GM21825 (cell line): ENCODE measurements around the gene COL15A1.
"Not testable (repeated sequence)": the region's sequence is repeated elsewhere in the genome, so short reads cannot be mapped to it uniquely, and the experiment has no call there.

Experiments used
- ATAC-seq: cut with Tn5 transposase; IDR thresholded peaks from one replicate; pipeline ENCODE4 v1.9.1; 2021; ENCODE audit warnings: mild to moderate bottlenecking, moderate library complexity; ENCODE audit not compliant: unreplicated experiment

The COL15A1 gene

GRCh38 chr9:99074902-99075245 lies 131.2 kb downstream of the COL15A1 start:
- ATAC-seq = no peak

GRCh38 chr9:99075246-99075912 lies 131.7 kb downstream of the COL15A1 start:
- no peak for ATAC-seq

GRCh38 chr9:99076030-99076429 lies 132.3 kb downstream of the COL15A1 start:
- no peak for ATAC-seq

DNA sequence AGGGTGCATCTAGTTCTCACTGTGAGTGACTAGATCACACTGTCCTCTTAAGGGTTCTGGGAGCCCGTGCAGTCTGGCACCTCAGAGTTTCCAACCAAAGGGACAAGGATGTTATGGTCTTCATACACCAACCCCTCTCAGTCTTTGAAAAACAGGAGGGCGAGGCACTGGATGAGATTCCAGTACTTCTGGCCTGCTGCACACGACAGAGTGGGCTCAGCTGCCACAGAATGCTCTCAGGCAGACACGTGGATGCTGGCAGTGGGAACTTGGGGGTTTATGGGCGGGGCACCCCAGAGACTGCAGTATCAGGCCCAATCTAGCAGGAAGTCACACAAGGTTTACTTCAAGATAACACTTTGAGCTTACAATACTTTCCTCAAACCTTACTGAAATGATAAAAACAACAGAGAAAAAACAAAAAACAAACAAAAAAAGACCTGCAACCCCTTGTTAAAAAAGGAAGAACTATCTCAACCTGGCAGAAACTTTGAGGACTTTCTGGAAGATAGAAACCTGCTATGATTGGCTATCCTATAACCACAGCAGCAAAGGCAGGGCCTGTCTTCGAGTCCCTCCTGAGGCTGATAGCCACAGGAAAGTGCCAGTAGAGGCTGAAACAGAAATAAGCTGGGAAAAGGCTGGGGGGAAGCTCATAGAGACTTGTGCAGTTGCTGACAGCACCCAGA lies 132.9 kb downstream of the COL15A1 start:
- no peak for ATAC-seq

DNA sequence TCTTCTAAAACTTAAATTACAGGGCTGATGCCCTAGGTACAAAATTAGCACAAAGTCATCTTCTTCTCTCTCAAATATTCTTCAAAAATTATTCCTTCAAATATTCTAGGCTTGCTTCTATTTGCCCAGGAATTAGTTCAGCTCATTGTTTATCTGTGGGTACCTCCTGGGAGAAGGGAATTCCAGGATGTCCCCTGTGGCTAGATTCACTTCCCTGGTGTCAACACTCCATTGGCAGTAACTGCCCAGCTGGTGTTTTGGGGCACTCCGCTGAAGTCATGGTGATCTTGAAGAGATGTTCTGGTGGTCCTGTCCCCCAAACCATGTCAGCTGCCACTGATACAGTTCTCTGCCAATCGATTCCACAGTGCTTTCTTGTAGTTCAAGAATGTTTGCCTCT lies 135.0 kb downstream of the COL15A1 start:
- no peak for ATAC-seq

DNA sequence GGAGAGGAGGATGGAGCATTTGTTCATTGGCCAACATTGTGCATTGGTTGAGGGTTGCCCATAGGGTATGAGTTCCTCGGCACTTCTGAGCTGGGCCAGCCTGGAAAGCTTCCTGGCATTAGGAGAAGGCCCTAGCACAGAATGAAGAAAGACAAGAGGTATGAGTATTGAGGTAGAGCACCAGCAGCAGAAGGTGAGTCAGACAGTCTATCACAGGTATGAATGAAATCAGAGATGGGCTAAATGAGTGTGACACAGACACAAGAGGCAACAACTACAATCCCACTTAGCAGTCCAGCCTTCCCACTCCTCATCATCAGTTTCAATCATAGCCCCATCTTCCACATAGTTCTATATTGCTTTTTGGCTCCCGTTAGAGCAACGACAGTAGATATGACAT lies 135.8 kb downstream of the COL15A1 start:
- no peak for ATAC-seq

GRCh38 chr9:99083051-99083450 lies 139.3 kb downstream of the COL15A1 start:
- no peak for ATAC-seq

- no peak for ATAC-seq
Measured at GRCh38 chr9:99085949-99086948, 142.5 kb downstream of the COL15A1 start.

- ATAC-seq = no peak
Measured at GRCh38 chr9:99087462-99087861, 143.8 kb downstream of the COL15A1 start.

DNA sequence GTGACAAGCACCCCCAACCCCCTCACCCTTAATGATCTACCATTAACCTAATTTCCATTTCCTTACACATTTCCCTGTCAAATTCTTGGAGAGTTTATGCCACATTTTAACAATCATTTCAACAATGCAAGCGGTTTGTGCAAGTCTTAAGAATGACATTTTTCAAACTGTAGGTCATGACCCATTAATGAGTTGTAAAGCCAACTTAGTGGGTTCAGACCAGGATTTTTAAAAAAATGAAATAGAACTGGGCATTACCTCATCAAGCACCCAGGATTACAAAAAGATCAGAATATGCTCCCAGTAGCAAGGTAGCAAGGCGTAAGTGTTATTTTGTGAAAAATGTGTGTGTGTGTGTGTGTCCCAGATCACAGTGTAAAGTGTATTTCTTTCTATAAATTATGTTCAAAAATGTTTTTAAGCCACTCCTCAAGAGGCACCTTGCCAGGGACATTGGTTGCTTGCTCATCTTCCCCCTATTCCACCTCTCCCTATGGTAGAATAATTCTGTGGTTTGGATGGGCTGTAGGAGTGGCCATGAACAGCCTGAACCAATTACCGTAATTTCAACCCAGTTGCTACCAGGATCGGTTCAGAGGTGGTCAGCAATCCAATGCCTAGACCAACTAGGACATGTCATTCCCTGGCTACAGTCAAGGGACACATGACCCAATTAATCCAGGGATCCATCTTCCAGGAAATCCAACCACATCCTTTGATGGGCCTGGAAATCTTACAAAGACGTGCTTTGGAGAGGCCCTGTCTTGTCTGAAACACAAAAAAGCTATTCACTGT lies 146.8 kb downstream of the COL15A1 start:
- ATAC-seq = no peak

- no peak for ATAC-seq
Measured at GRCh38 chr9:99092643-99093491, 149.2 kb downstream of the COL15A1 start.

GRCh38 chr9:99093492-99093791 lies 149.7 kb downstream of the COL15A1 start:
- ATAC-seq = no peak

DNA sequence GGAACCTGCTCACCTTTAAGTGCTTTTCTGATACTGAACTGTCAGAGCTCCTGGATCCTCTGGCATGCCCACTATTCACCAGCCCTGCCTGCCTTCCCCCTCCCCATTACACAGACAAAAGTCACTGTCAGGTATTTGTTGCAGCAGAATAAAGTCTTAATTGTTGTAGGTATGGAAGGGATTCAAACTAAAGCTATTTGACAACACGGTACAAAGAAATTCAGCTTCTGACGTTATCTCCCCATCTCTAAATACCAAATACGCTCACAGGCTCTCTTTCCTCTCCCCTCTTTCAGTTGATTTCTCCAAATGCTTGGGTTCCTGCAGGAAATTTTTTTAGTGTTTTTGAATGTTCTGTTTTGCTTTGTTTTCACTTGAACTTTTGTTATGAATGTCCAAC lies 151.9 kb downstream of the COL15A1 start:
- no peak for ATAC-seq

DNA sequence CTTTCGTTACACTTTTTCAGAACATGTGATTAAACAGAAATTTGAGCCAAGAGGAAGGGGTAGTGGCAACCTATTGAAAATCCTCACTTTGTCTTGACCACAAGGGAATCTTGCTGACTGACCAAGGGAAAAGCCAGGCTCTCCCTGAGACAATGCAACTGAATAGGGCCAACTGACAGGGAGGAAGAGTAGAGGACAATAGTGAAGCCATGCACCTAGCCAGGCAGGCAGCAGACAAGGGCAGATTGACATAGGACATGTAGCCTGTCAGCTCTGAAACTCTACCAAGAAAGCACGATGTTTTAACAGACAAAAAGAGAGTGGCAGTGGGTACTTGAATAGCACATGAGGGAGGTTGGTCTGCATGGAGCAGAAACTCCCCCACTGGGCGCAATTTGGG lies 152.7 kb downstream of the COL15A1 start:
- ATAC-seq = no peak

GRCh38 chr9:99099806-99100585 lies 156.3 kb downstream of the COL15A1 start:
- ATAC-seq = not testable (repeated sequence)

GRCh38 chr9:99101271-99101670 lies 157.6 kb downstream of the COL15A1 start:
- no peak for ATAC-seq

DNA sequence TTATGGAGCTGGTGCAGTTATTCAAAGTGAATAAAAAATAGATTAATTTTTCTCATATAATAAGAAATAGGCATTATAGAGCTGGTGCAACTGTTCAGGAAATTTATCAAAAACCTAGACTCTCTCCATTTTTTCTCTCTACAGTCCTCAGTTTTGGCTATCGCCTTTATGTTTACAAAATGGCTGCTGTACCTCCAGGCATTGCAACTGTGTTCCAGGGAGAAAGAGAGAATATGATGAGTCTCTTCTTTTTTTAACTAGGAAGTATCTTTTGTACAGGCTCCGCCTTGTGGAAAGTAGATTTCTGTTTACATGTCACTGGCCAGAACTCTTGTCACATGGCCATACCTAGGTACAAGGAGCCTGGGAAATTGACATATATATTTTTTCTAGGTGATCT lies 158.1 kb downstream of the COL15A1 start:
- ATAC-seq = no peak

GRCh38 chr9:99103054-99103895 lies 159.6 kb downstream of the COL15A1 start:
- ATAC-seq = no peak
